ENCODE data around the gene MRM1. TPM values are rescaled to one million over a fixed set of nuclear protein-coding genes. Genes with fewer than 3 reads are reported as not detected.

The MRM1 gene
- total and polyA plus RNA-seq, 4 donors, result 3.5 to 9.9 (median 7.8) TPM

GRCh38 chr17:36592316-36592715 lies 9.1 kb upstream of the MRM1 start:
- Histone ChIP-seq H3K27ac (ENCODE audit: low read depth in 1 of 2, low read length in 1 of 2) (no peak overlapping the region), H3K36me3 (ENCODE audit: control insufficient read depth in 4 of 4, insufficient read depth in 4 of 4, low read length in 4 of 4) (peaks cover 6 to 16% (median 7%) of the 10 kb centered on the region in 4 donors), H3K9me3 (ENCODE audit: control insufficient read depth in 4 of 4, insufficient read depth in 3 of 4, low read length in 3 of 4) (no peaks in the 10 kb centered on the region), H3K4me3 (peak overlapping the region; percentile 92), H3K9ac (ENCODE audit: insufficient read depth in 1 of 2, low read length in 2 of 2) (peak overlapping the region in 1 of 2 donors; percentile 44), H3K27me3 (ENCODE audit: control insufficient read depth in 3 of 3, insufficient read depth in 3 of 3, low read length in 2 of 3) (no peaks in the 10 kb centered on the region), H3K4me1 (ENCODE audit: control insufficient read depth in 5 of 5, insufficient read depth in 5 of 5, low read length in 5 of 5) (peaks cover 0 to 14% (median 11%) of the 10 kb centered on the region in 5 donors)
- 5% methylated on average over 20 of the region's 20 CpGs for WGBS, 2 donors
- ATAC-seq (ENCODE audit: insufficient read depth, low FRiP score) (peak; percentile 16), DNase-seq (no peak)
- TF ChIP-seq CTCF (IDR thresholded peaks at IDR 0.05; ENCODE audit: control extremely low read depth, extremely low read depth), result no peak

- no peak for TF ChIP-seq CTCF (IDR thresholded peaks at IDR 0.05; ENCODE audit: control extremely low read depth, extremely low read depth)
- Histone ChIP-seq H3K9me3 (ENCODE audit: control insufficient read depth in 4 of 4, insufficient read depth in 3 of 4, low read length in 3 of 4) (no peaks in the 10 kb centered on the region), H3K27me3 (ENCODE audit: control insufficient read depth in 3 of 3, insufficient read depth in 3 of 3, low read length in 2 of 3) (no peaks in the 10 kb centered on the region), H3K4me1 (ENCODE audit: control insufficient read depth in 5 of 5, insufficient read depth in 5 of 5, low read length in 5 of 5) (peaks cover 0 to 14% (median 11%) of the 10 kb centered on the region in 5 donors), H3K27ac (ENCODE audit: low read depth in 1 of 2, low read length in 1 of 2) (no peak overlapping the region), H3K9ac (ENCODE audit: insufficient read depth in 1 of 2, low read length in 2 of 2) (peak overlapping the region in 1 of 2 donors; percentile 44), H3K4me3 (no peak overlapping the region), H3K36me3 (ENCODE audit: control insufficient read depth in 4 of 4, insufficient read depth in 4 of 4, low read length in 4 of 4) (peaks cover 2 to 12% (median 3%) of the 10 kb centered on the region in 4 donors)
- no peak for DNase-seq
- 44 to 47% methylated on average over 4 of the region's 4 CpGs for WGBS, 2 donors
- ATAC-seq (ENCODE audit: insufficient read depth, low FRiP score), result no peak
These were observed 8.6 kb upstream of the MRM1 start for GRCh38 chr17:36592716-36593321.

GRCh38 chr17:36593656-36594316 lies 7.6 kb upstream of the MRM1 start:
- DNase-seq, result no peak

More at GRCh38 chr17:36593656-36594316, 7.6 kb upstream of the MRM1 start:
- no peaks in the 10 kb centered on the region for H3K9me3 ChIP-seq (ENCODE audit: control insufficient read depth in 4 of 4, insufficient read depth in 3 of 4, low read length in 3 of 4)
- peaks cover 0 to 14% (median 11%) of the 10 kb centered on the region in 5 donors for H3K4me1 ChIP-seq (ENCODE audit: control insufficient read depth in 5 of 5, insufficient read depth in 5 of 5, low read length in 5 of 5)
- H3K27me3 ChIP-seq (ENCODE audit: control insufficient read depth in 3 of 3, insufficient read depth in 3 of 3, low read length in 2 of 3), result no peaks in the 10 kb centered on the region
- H3K36me3 ChIP-seq (ENCODE audit: control insufficient read depth in 4 of 4, insufficient read depth in 4 of 4, low read length in 4 of 4), result peaks cover 0 to 7% (median 0%) of the 10 kb centered on the region in 4 donors
- no peak for TF ChIP-seq CTCF (IDR thresholded peaks at IDR 0.05; ENCODE audit: control extremely low read depth, extremely low read depth)
- no peak overlapping the region for H3K4me3 ChIP-seq
- no peak overlapping the region for H3K9ac ChIP-seq (ENCODE audit: insufficient read depth in 1 of 2, low read length in 2 of 2)
- ATAC-seq (ENCODE audit: insufficient read depth, low FRiP score), result no peak
- WGBS, 2 donors, result 77 to 88% methylated on average over 8 of the region's 8 CpGs
- H3K27ac ChIP-seq (ENCODE audit: low read depth in 1 of 2, low read length in 1 of 2), result no peak overlapping the region
